Measurements from ENCODE around the gene SVEP1. TPM values are rescaled to one million over a fixed set of nuclear protein-coding genes. Genes with fewer than 3 reads are reported as not detected.
A peak's percentile ranks its signal among the peaks of the same experiment; 100 is the strongest.

SVEP1 gene
- total and polyA plus RNA-seq, 9 donors, result 13.7 to 35.3 (median 24.8) TPM

- Histone ChIP-seq H3K36me3 (ENCODE audit: control insufficient read depth, insufficient read depth, low read length) (no peaks in the 10 kb centered on the region), H3K4me1 (ENCODE audit: control insufficient read depth, insufficient read depth, low read length) (no peaks in the 10 kb centered on the region), H3K4me3 (ENCODE audit: low read length) (no peak overlapping the region), H3K27ac (ENCODE audit: low read length) (no peak overlapping the region), H3K9me3 (replicated peaks; ENCODE audit: control insufficient read depth, low read depth, low read length) (no peaks in the 10 kb centered on the region), H3K27me3 (ENCODE audit: control insufficient read depth, insufficient read depth, low read length) (no peaks in the 10 kb centered on the region)
- WGBS (ENCODE audit: insufficient coverage), result no CpG with 5 or more reads among the region's 1 CpG
- peak; percentile 19 for DNase-seq
Observed at GRCh38 chr9:110499608-110500007, 79.9 kb downstream of the SVEP1 start.

GRCh38 chr9:110487196-110487595, 92.3 kb downstream of the SVEP1 start:
- peaks cover 4% of the 10 kb centered on the region for H3K36me3 ChIP-seq (ENCODE audit: control insufficient read depth, insufficient read depth, low read length)

GRCh38 chr9:110486218-110486617, 93.3 kb downstream of the SVEP1 start:
- no peaks in the 10 kb centered on the region for H3K9me3 ChIP-seq (replicated peaks; ENCODE audit: control insufficient read depth, low read depth, low read length)
- no peak overlapping the region for H3K4me3 ChIP-seq (ENCODE audit: low read length)
- 80% methylated on average over 1 of the region's 1 CpG for WGBS (ENCODE audit: insufficient coverage)
- no peaks in the 10 kb centered on the region for H3K27me3 ChIP-seq (ENCODE audit: control insufficient read depth, insufficient read depth, low read length)
- no peak for DNase-seq
- H3K4me1 ChIP-seq (ENCODE audit: control insufficient read depth, insufficient read depth, low read length), result no peaks in the 10 kb centered on the region
- H3K27ac ChIP-seq (ENCODE audit: low read length), result no peak overlapping the region
- H3K36me3 ChIP-seq (ENCODE audit: control insufficient read depth, insufficient read depth, low read length), result peaks cover 4% of the 10 kb centered on the region

More at GRCh38 chr9:110487196-110487595, 92.3 kb downstream of the SVEP1 start:
- no peak for DNase-seq
- Histone ChIP-seq H3K9me3 (replicated peaks; ENCODE audit: control insufficient read depth, low read depth, low read length) (no peaks in the 10 kb centered on the region), H3K4me3 (ENCODE audit: low read length) (no peak overlapping the region), H3K4me1 (ENCODE audit: control insufficient read depth, insufficient read depth, low read length) (no peaks in the 10 kb centered on the region), H3K27ac (ENCODE audit: low read length) (no peak overlapping the region), H3K27me3 (ENCODE audit: control insufficient read depth, insufficient read depth, low read length) (no peaks in the 10 kb centered on the region)

- no CpG with 5 or more reads among the region's 5 CpGs for WGBS (ENCODE audit: insufficient coverage)
- no peaks in the 10 kb centered on the region for H3K36me3 ChIP-seq (ENCODE audit: control insufficient read depth, insufficient read depth, low read length)
- no peaks in the 10 kb centered on the region for H3K9me3 ChIP-seq (replicated peaks; ENCODE audit: control insufficient read depth, low read depth, low read length)
- H3K4me1 ChIP-seq (ENCODE audit: control insufficient read depth, insufficient read depth, low read length), result no peaks in the 10 kb centered on the region
- H3K27ac ChIP-seq (ENCODE audit: low read length), result no peak overlapping the region
- DNase-seq, result no peak
- H3K27me3 ChIP-seq (ENCODE audit: control insufficient read depth, insufficient read depth, low read length), result no peaks in the 10 kb centered on the region
- H3K4me3 ChIP-seq (ENCODE audit: low read length), result no peak overlapping the region
Observed at GRCh38 chr9:110479481-110479880, 100.1 kb downstream of the SVEP1 start.

GRCh38 chr9:110476251-110476650, 103.3 kb downstream of the SVEP1 start:
- no peak for DNase-seq
- no peak overlapping the region for H3K27ac ChIP-seq (ENCODE audit: low read length)
- no peaks in the 10 kb centered on the region for H3K36me3 ChIP-seq (ENCODE audit: control insufficient read depth, insufficient read depth, low read length)
- H3K27me3 ChIP-seq (ENCODE audit: control insufficient read depth, insufficient read depth, low read length), result no peaks in the 10 kb centered on the region
- H3K9me3 ChIP-seq (replicated peaks; ENCODE audit: control insufficient read depth, low read depth, low read length), result no peaks in the 10 kb centered on the region
- H3K4me3 ChIP-seq (ENCODE audit: low read length), result no peak overlapping the region
- 32% methylated on average over 3 of the region's 3 CpGs for WGBS (ENCODE audit: insufficient coverage)
- H3K4me1 ChIP-seq (ENCODE audit: control insufficient read depth, insufficient read depth, low read length), result no peaks in the 10 kb centered on the region

GRCh38 chr9:110472111-110472510, 107.4 kb downstream of the SVEP1 start:
- 60% methylated on average over 2 of the region's 6 CpGs for WGBS (ENCODE audit: insufficient coverage)
- no peaks in the 10 kb centered on the region for H3K9me3 ChIP-seq (replicated peaks; ENCODE audit: control insufficient read depth, low read depth, low read length)
- H3K36me3 ChIP-seq (ENCODE audit: control insufficient read depth, insufficient read depth, low read length), result no peaks in the 10 kb centered on the region
- H3K27me3 ChIP-seq (ENCODE audit: control insufficient read depth, insufficient read depth, low read length), result no peaks in the 10 kb centered on the region
- no peak for DNase-seq
- H3K27ac ChIP-seq (ENCODE audit: low read length), result no peak overlapping the region
- H3K4me3 ChIP-seq (ENCODE audit: low read length), result no peak overlapping the region
- no peaks in the 10 kb centered on the region for H3K4me1 ChIP-seq (ENCODE audit: control insufficient read depth, insufficient read depth, low read length)

- no CpG with 5 or more reads among the region's 5 CpGs for WGBS (ENCODE audit: insufficient coverage)
- DNase-seq, result no peak
- no peaks in the 10 kb centered on the region for H3K27me3 ChIP-seq (ENCODE audit: control insufficient read depth, insufficient read depth, low read length)
Observed at GRCh38 chr9:110468950-110469349, 110.6 kb downstream of the SVEP1 start.

GRCh38 chr9:110465190-110465589, 114.4 kb downstream of the SVEP1 start:
- Histone ChIP-seq H3K36me3 (ENCODE audit: control insufficient read depth, insufficient read depth, low read length) (no peaks in the 10 kb centered on the region), H3K4me1 (ENCODE audit: control insufficient read depth, insufficient read depth, low read length) (no peaks in the 10 kb centered on the region), H3K4me3 (ENCODE audit: low read length) (no peak overlapping the region), H3K27me3 (ENCODE audit: control insufficient read depth, insufficient read depth, low read length) (no peaks in the 10 kb centered on the region), H3K27ac (ENCODE audit: low read length) (no peak overlapping the region), H3K9me3 (replicated peaks; ENCODE audit: control insufficient read depth, low read depth, low read length) (no peaks in the 10 kb centered on the region)
- no CpG with 5 or more reads among the region's 3 CpGs for WGBS (ENCODE audit: insufficient coverage)
- DNase-seq, result no peak

More at GRCh38 chr9:110468950-110469349, 110.6 kb downstream of the SVEP1 start:
- no peaks in the 10 kb centered on the region for H3K36me3 ChIP-seq (ENCODE audit: control insufficient read depth, insufficient read depth, low read length)
- H3K4me3 ChIP-seq (ENCODE audit: low read length), result no peak overlapping the region
- H3K4me1 ChIP-seq (ENCODE audit: control insufficient read depth, insufficient read depth, low read length), result no peaks in the 10 kb centered on the region
- H3K27ac ChIP-seq (ENCODE audit: low read length), result no peak overlapping the region
- H3K9me3 ChIP-seq (replicated peaks; ENCODE audit: control insufficient read depth, low read depth, low read length), result no peaks in the 10 kb centered on the region

- Histone ChIP-seq H3K9me3 (replicated peaks; ENCODE audit: control insufficient read depth, low read depth, low read length) (no peaks in the 10 kb centered on the region), H3K27me3 (ENCODE audit: control insufficient read depth, insufficient read depth, low read length) (no peaks in the 10 kb centered on the region), H3K4me1 (ENCODE audit: control insufficient read depth, insufficient read depth, low read length) (no peaks in the 10 kb centered on the region), H3K4me3 (ENCODE audit: low read length) (no peak overlapping the region), H3K36me3 (ENCODE audit: control insufficient read depth, insufficient read depth, low read length) (no peaks in the 10 kb centered on the region), H3K27ac (ENCODE audit: low read length) (no peak overlapping the region)
- no peak for DNase-seq
- no CpG with 5 or more reads among the region's 1 CpG for WGBS (ENCODE audit: insufficient coverage)
Observed at GRCh38 chr9:110464321-110464720, 115.2 kb downstream of the SVEP1 start.

GRCh38 chr9:110463499-110463898, 116.0 kb downstream of the SVEP1 start:
- WGBS (ENCODE audit: insufficient coverage), result no CpG with 5 or more reads among the region's 3 CpGs

GRCh38 chr9:110457245-110457644, 122.3 kb downstream of the SVEP1 start:
- DNase-seq, result no peak
- no peaks in the 10 kb centered on the region for H3K4me1 ChIP-seq (ENCODE audit: control insufficient read depth, insufficient read depth, low read length)
- H3K9me3 ChIP-seq (replicated peaks; ENCODE audit: control insufficient read depth, low read depth, low read length), result no peaks in the 10 kb centered on the region
- no peak overlapping the region for H3K4me3 ChIP-seq (ENCODE audit: low read length)
- no peaks in the 10 kb centered on the region for H3K27me3 ChIP-seq (ENCODE audit: control insufficient read depth, insufficient read depth, low read length)
- WGBS (ENCODE audit: insufficient coverage), result 0% methylated on average over 1 of the region's 3 CpGs
- no peaks in the 10 kb centered on the region for H3K36me3 ChIP-seq (ENCODE audit: control insufficient read depth, insufficient read depth, low read length)
- no peak overlapping the region for H3K27ac ChIP-seq (ENCODE audit: low read length)

More at GRCh38 chr9:110463499-110463898, 116.0 kb downstream of the SVEP1 start:
- no peak for DNase-seq
- no peaks in the 10 kb centered on the region for H3K9me3 ChIP-seq (replicated peaks; ENCODE audit: control insufficient read depth, low read depth, low read length)
- no peak overlapping the region for H3K4me3 ChIP-seq (ENCODE audit: low read length)
- H3K36me3 ChIP-seq (ENCODE audit: control insufficient read depth, insufficient read depth, low read length), result no peaks in the 10 kb centered on the region
- H3K27me3 ChIP-seq (ENCODE audit: control insufficient read depth, insufficient read depth, low read length), result no peaks in the 10 kb centered on the region
- H3K4me1 ChIP-seq (ENCODE audit: control insufficient read depth, insufficient read depth, low read length), result no peaks in the 10 kb centered on the region
- H3K27ac ChIP-seq (ENCODE audit: low read length), result no peak overlapping the region

All from muscle of leg (tissue), 11 donors.